Epithelial cell of proximal tubule (primary cell): ENCODE results near the gene ERICH6. TPM values are rescaled to one million over a fixed set of nuclear protein-coding genes. Genes with fewer than 3 reads are reported as not detected.

Source experiments
- DNase-seq: peaks from one replicate; pipeline ENCODE4 v3.0.0-alpha.2; 2011; ENCODE audit warnings: low read depth
- H3K4me3 ChIP-seq: 2 replicates; pipeline ENCODE4 v1.5.1; 2011; ENCODE audit warnings: low read depth, mild to moderate bottlenecking, low read length
- CTCF ChIP-seq: conservative IDR thresholded peaks from 2 replicates; pipeline ENCODE4 v1.5.1; 2012; ENCODE audit warnings: low read depth, mild to moderate bottlenecking, low read length
- total RNA-seq: library from RNA; depleted of rRNA; stranded (reverse); fragments of >200 nt; gene quantifications from 2 replicates; pipeline ENCODE4 v1.2.3, GENCODE V29; 2015

Gene ERICH6
- total RNA-seq, 1 donor from 2014 or later: not detected

GRCh38 chr3:150682279-150682678, 21.4 kb downstream of the ERICH6 start:
- H3K4me3 ChIP-seq: no peak overlapping the region
- TF ChIP-seq CTCF: no peak
- no peak for DNase-seq

- TF ChIP-seq CTCF: no peak
- H3K4me3 ChIP-seq: no peak overlapping the region
- no peak for DNase-seq
These were observed 22.7 kb downstream of the ERICH6 start for GRCh38 chr3:150681057-150681456.

DNA sequence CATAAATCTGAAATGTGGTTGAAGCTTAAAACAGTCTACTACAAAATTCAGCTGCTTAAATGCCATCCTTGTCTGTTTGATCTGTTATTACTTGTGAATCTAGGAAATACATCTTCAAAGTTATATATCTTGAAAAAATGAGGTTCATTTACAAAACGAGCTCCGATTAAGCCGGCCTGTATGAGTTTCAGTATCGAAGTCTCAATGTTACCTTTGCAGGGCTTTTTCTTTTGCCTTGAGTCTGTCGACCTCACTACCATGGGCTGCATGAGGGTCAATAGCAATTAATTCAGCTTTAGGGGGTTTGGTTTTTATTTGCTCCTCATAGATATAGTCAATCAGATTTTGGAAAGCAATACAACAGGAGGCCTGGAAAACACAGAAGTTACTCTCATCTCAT, 23.2 kb downstream of the ERICH6 start:
- H3K4me3 ChIP-seq: no peak overlapping the region
- TF ChIP-seq CTCF: no peak
- no peak for DNase-seq

DNA sequence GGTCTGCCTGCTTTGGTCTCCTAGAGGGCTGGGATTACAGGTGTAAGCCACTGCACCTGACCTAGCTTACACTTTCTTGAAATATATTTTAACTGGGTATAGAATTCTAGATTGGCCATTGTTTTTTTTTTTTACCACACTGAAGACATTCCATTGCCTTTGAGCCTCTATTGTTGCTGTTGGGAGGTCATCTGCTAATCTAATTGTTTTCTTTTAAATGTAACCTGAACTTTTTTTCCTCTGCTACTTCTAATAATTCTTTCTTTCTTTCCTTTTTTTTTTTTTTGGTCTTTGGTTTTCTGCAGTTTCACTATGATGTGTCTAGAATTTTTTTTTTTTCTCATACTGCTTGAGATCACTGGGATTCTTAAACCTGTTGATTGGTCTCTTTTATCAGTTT, 28.1 kb downstream of the ERICH6 start:
- no peak for DNase-seq
- TF ChIP-seq CTCF: no peak
- no peak overlapping the region for H3K4me3 ChIP-seq

DNA sequence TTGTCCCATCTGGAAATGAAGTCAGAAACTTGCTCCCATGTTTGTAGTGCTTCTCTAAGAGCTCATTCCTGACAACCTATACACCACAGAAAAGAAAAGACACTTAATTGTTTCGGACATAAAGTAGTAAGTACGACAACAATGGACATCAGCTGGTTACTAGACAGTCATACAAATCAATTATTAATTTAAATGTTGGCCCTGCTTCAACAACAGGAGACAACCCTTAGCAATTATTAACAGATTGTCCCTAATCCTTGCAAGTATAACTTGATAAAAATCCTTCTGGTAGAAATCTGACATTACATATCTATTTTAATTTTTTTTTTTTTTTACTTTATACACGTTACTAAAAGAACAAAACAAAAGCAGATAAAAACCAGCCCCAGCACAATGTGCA, 29.8 kb downstream of the ERICH6 start:
- no peak for TF ChIP-seq CTCF
- H3K4me3 ChIP-seq: no peak overlapping the region
- DNase-seq: peak; percentile 59

DNA sequence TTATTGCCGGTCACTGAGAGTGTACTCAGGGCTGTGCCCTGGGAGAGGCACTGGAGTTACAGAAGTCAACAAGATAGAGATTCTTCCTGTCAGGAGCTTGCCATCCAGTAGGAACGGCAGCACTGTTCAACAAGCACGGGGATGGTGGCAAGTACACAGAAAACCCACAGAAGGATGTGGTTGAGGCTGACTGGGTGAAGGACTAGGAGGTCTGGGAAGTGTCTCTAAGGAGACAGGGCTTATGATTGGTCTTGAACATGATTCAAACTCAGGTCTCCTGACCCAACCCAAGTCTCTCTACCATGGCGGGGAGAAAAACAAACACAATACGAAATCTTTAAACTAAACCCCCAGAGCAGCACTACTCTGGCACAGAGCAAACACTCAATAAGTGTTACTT, 37.6 kb downstream of the ERICH6 start:
- DNase-seq: no peak
- H3K4me3 ChIP-seq: no peak overlapping the region
- TF ChIP-seq CTCF: no peak

DNA sequence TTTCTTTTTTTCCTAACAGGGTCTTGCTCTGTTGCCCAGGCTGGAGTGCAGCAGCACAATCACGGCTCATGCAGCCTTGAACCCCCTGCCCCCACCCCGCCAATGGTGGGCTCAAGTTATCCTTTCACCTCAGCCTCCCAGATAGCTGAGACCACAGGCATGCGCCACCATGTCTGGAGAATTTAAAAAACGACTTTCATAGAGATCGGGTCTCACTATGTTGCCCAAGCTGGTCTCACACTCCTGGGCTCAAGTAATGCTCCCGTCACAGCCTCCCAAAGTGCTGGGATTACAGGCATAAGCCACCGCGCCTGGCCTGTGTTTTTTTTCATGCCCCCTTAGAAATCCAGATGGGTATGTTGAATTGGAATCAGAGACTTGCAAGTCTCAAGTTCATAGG, 40.3 kb downstream of the ERICH6 start:
- no peak for DNase-seq
- no peak for TF ChIP-seq CTCF

More for the DNA sequence above, 40.3 kb downstream of the ERICH6 start:
- no peak overlapping the region for H3K4me3 ChIP-seq
